ENCODE data around the gene CCNG2.

CCNG2 gene, protein sequence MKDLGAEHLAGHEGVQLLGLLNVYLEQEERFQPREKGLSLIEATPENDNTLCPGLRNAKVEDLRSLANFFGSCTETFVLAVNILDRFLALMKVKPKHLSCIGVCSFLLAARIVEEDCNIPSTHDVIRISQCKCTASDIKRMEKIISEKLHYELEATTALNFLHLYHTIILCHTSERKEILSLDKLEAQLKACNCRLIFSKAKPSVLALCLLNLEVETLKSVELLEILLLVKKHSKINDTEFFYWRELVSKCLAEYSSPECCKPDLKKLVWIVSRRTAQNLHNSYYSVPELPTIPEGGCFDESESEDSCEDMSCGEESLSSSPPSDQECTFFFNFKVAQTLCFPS

DNA sequence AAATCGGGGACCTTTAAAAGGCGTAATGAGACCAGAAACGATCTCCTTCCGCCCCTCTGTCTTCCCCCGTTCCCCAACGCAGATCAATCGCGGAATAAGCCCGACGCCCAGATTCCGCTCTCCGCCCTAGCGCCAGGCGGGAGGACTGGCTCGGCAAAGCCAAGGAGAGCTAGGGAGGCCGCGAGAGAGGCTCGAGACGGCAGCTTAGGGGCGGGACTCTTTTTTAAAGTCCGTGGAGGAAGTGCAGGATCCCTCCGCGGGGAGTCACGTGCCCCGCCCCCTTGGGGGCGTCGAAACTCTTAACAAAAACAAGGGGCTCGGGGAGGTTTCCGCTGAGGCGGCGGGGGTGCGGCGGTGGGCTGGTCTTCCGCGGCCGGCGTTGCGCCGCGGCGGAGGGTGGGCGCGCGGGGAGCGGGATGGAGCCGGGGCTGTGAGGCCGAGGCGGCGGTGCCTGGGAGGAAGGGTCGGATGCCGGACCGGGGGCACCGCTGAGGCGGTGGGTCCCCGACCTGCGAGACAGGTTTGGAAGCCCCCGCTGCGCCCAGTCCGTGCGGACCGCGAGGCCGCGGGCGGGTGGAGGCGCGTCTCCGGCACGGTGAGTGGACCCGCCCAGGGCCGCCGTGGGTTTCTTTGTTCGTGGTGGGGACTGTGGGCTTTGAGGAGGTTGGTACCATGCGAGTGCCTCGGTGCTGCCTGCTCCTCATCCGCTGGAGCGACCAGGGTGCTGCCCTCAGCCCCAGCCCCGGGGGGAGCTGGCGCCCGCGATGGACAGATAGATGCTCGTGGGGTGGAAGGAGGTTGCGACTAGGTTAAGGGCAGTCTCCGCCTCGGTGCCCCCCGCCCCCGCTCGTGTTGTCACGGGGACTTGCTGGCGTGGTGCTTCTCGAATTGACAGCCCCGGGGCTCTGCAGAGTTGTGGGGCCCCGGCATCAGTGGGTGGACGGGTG lies at the start of gene CCNG2:
TSS of gene CCNG2 (plus strand) at position 296 of the 947 bp plus-strand sequence. CDS start 1,326 bp downstream, outside the sequence.
- H3K9me3 Mint-ChIP-seq: no peaks in the 10 kb centered on the region
- peak within 1 kb of the TSS; percentile 98 for H3K27ac Mint-ChIP-seq (ENCODE audit: low read depth)
- peak within 1 kb of the TSS; percentile 100 for H3K4me3 Mint-ChIP-seq
- ATAC-seq (replicated peaks; ENCODE audit: extremely low read depth, poor library complexity, severe bottlenecking): peak; percentile 47
- H3K27me3 Mint-ChIP-seq: no peaks in the 10 kb centered on the region
- H3K36me3 Mint-ChIP-seq (ENCODE audit: insufficient read depth): peaks cover 31% of the 10 kb centered on the region
- peak in 1 of 2 donors; percentile 46 for DNase-seq (ENCODE audit: low spot score in 2 of 2)
- H3K4me1 Mint-ChIP-seq: peaks cover 11% of the 10 kb centered on the region

DNA sequence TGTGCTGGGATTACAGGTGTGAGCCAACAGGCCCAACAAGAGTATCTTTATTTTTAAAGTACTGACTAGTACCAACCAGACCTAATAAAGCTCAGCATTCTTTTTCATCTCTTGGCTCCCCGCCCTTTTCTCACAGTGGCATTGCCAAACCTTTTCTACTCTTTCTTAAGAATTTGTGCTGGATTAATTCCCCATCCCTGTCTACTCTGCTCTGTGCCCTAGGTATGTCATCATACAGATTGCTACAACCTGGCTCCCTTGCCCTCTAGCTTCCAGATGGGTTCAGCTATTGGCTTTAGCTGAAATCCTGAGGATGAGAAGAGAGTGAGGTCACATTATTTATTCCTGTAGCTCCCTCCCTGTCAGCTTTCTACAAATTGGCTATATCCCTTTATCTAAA lies 46.3 kb upstream of the CCNG2 start:
- DNase-seq (ENCODE audit: low spot score in 2 of 2) (no peak), ATAC-seq (replicated peaks; ENCODE audit: extremely low read depth, poor library complexity, severe bottlenecking) (no peak)
- no peaks in the 10 kb centered on the region for H3K9me3 Mint-ChIP-seq
- no peak overlapping the region for H3K4me3 Mint-ChIP-seq
- H3K27me3 Mint-ChIP-seq: peaks cover 45% of the 10 kb centered on the region
- H3K4me1 Mint-ChIP-seq: no peaks in the 10 kb centered on the region
- H3K36me3 Mint-ChIP-seq (ENCODE audit: insufficient read depth): no peaks in the 10 kb centered on the region
- H3K27ac Mint-ChIP-seq (ENCODE audit: low read depth): no peak overlapping the region

DNA sequence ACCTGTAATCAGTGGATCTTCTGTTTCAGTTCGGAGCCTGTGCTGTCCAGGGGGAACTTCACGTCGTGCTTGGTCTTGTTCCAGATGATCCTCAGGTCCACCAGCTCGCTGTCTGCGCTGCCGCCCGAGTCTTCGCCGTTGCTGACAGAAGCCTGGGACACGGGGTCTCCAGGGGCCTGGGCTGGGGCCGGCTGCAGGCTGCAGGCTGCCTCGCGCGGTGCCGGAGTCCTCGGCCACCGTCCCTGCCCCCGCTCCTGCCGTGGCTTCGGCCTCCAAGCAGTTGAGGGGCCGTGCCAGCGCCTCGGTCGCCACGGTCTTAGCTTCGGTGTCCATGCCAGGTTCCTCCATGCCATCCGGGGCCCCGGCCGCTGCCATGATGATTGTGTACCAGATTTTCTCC lies 43.9 kb upstream of the CCNG2 start:
- Mint-ChIP-seq H3K27ac (ENCODE audit: low read depth) (no peak overlapping the region), H3K36me3 (ENCODE audit: insufficient read depth) (no peaks in the 10 kb centered on the region), H3K4me1 (no peaks in the 10 kb centered on the region), H3K27me3 (peaks cover 26% of the 10 kb centered on the region), H3K4me3 (no peak overlapping the region), H3K9me3 (no peaks in the 10 kb centered on the region)
- no peak for ATAC-seq (replicated peaks; ENCODE audit: extremely low read depth, poor library complexity, severe bottlenecking)
- DNase-seq (ENCODE audit: low spot score in 2 of 2): no peak

DNA sequence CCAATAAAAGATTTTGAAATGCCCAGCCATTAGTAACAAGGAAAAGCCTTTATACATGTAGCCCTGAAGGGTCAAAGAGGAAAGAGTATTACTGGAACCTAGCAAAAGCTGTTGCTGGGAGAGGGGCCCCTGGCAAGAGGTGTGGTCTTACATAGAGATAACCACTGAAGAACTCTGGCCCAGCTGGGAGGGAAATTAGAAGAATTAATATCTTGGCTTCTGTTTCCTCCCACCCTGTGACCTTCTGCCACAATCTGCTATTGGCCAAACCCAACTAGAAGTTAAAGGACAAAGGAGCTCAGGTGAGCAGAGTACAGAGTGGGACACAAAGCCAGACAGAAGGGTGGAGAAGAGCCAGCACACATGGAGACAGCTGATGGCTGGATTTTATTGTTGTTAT lies 39.3 kb upstream of the CCNG2 start:
- DNase-seq (ENCODE audit: low spot score in 2 of 2) (no peak), ATAC-seq (replicated peaks; ENCODE audit: extremely low read depth, poor library complexity, severe bottlenecking) (no peak)
- no peak overlapping the region for H3K4me3 Mint-ChIP-seq
- H3K27ac Mint-ChIP-seq (ENCODE audit: low read depth): no peak overlapping the region
- no peaks in the 10 kb centered on the region for H3K36me3 Mint-ChIP-seq (ENCODE audit: insufficient read depth)
- peaks cover 42% of the 10 kb centered on the region for H3K27me3 Mint-ChIP-seq
- H3K4me1 Mint-ChIP-seq: no peaks in the 10 kb centered on the region
- no peaks in the 10 kb centered on the region for H3K9me3 Mint-ChIP-seq

DNA sequence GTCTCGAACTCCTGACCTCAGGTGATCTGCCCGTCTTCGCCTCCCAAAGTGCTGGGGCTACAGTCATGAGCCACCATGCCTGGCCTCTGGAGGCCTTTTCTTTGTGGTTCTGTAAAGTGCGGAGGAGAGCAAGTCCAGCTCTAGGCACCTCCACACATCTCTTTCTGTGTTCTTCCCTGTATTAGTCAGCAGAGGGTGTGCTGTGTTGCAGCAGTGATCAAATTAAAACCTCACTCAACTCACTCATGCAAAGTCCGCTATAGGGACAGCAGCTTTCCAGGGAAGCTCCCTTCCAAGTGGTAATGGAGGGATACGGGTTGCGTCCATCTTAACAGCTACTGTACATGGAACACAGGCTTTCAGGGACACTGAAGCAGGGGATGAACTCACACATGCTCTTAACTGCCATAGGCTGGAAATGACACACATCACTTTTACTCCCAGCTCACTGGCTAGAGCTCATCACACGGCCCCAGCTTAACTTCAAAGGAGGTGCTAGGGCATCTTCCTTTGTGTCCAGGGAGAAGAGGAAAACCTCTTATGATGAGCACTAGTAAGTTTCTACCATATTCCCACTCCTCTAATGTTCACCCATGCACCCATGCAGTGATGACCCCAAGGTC lies 36.0 kb upstream of the CCNG2 start:
- Mint-ChIP-seq H3K27ac (ENCODE audit: low read depth) (no peak overlapping the region), H3K4me1 (no peaks in the 10 kb centered on the region), H3K4me3 (no peak overlapping the region), H3K27me3 (peaks cover 55% of the 10 kb centered on the region), H3K36me3 (ENCODE audit: insufficient read depth) (no peaks in the 10 kb centered on the region), H3K9me3 (no peaks in the 10 kb centered on the region)
- no peak for DNase-seq (ENCODE audit: low spot score in 2 of 2)
- ATAC-seq (replicated peaks; ENCODE audit: extremely low read depth, poor library complexity, severe bottlenecking): no peak

DNA sequence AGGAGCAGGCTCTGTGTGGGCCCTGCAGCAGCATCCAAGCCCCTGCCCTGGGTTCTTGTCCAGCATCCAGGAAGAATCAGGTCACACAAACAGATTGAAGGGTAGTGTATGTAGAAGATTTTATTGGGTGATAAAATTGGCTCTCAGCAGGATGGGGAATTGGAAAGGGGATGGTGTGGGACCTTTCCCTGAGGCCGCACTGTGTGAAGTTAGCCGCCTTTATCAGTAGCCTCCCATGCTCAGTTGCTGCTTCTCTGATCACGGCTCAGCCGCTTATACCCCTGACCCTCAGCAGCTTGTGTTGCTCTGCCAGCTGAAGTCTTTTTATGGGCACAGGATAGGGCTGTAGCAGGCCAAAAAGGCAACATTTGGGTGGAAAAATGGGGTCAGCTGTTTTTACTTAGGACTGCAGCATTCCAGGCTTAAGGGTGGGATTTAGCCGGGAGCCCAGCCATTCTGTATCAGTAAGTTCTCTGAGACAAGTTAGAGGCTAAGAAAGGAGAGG lies 35.2 kb upstream of the CCNG2 start:
- Mint-ChIP-seq H3K27ac (ENCODE audit: low read depth) (no peak overlapping the region), H3K36me3 (ENCODE audit: insufficient read depth) (no peaks in the 10 kb centered on the region), H3K4me1 (no peaks in the 10 kb centered on the region), H3K4me3 (no peak overlapping the region), H3K9me3 (no peaks in the 10 kb centered on the region), H3K27me3 (peaks cover 55% of the 10 kb centered on the region)
- DNase-seq (ENCODE audit: low spot score in 2 of 2) (no peak), ATAC-seq (replicated peaks; ENCODE audit: extremely low read depth, poor library complexity, severe bottlenecking) (no peak)

DNA sequence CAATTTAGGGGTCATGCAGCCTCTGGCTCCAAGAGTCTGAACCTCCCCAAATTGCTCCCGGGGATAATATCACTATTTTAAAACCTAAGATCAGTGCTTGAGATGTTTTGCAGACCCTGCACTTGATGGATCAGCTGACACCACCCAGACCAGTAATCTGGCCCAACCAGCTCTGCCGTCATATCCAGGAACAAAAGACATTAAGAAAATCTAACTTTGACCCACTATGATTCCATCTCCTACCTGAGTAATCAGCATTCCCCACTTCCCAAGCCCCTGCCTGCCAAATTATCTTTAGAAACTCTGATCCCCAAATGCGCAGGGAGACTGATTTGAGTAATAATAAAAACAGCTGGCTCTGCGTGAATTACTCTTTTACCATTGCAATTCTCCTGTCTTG lies 34.4 kb upstream of the CCNG2 start:
- H3K36me3 Mint-ChIP-seq (ENCODE audit: insufficient read depth): no peaks in the 10 kb centered on the region
- peaks cover 55% of the 10 kb centered on the region for H3K27me3 Mint-ChIP-seq
- ATAC-seq (replicated peaks; ENCODE audit: extremely low read depth, poor library complexity, severe bottlenecking) (no peak), DNase-seq (ENCODE audit: low spot score in 2 of 2) (no peak)
- H3K4me1 Mint-ChIP-seq: peaks cover 4% of the 10 kb centered on the region
- H3K27ac Mint-ChIP-seq (ENCODE audit: low read depth): no peak overlapping the region
- no peak overlapping the region for H3K4me3 Mint-ChIP-seq
- no peaks in the 10 kb centered on the region for H3K9me3 Mint-ChIP-seq

DNA sequence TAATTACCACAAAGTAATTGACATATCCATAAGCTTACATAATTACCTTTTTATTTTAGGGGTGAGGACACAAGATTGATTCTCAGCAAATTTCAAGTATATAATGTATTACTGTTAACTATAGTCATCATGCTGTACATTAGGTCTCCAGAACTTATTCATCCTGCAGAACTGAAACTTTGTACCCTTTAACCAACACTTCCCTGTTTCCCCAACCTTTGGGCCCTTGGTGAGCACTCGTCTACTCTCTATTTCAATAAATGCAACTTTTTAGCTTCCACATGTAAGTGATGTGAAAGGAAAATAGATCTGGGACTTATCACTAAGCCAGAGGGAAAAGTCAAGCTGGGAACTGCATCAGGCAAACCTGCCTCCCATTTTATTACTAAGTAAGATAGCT lies 33.6 kb upstream of the CCNG2 start:
- H3K27ac Mint-ChIP-seq (ENCODE audit: low read depth): no peak overlapping the region
- H3K4me1 Mint-ChIP-seq: peaks cover 6% of the 10 kb centered on the region
- no peak overlapping the region for H3K4me3 Mint-ChIP-seq

DNA sequence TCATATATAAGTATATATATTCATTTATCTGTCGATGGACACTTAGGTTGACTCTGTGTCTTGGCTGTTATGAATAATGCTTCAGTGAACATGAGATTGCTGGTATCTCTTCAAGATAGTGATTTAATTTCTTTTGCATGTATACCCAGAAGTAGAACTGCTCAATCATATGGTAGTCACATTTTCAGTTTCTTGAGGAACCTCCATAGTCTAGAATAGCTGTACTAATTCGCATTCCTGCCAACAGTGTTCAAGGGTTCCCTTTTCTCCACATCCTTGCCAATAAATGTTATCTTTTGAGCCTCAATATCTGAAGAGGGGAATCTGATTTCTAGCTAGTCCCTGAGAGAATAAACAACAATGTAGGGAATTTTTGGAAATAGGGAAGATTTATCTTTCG lies 32.4 kb upstream of the CCNG2 start:
- Mint-ChIP-seq H3K4me3 (no peak overlapping the region), H3K9me3 (no peaks in the 10 kb centered on the region), H3K27ac (ENCODE audit: low read depth) (no peak overlapping the region), H3K27me3 (peaks cover 54% of the 10 kb centered on the region), H3K36me3 (ENCODE audit: insufficient read depth) (no peaks in the 10 kb centered on the region), H3K4me1 (peaks cover 6% of the 10 kb centered on the region)
- DNase-seq (ENCODE audit: low spot score in 2 of 2) (no peak), ATAC-seq (replicated peaks; ENCODE audit: extremely low read depth, poor library complexity, severe bottlenecking) (no peak)

More for the DNA sequence above, 33.6 kb upstream of the CCNG2 start:
- H3K27me3 Mint-ChIP-seq: peaks cover 55% of the 10 kb centered on the region
- no peaks in the 10 kb centered on the region for H3K9me3 Mint-ChIP-seq
- DNase-seq (ENCODE audit: low spot score in 2 of 2) (no peak), ATAC-seq (replicated peaks; ENCODE audit: extremely low read depth, poor library complexity, severe bottlenecking) (no peak)
- H3K36me3 Mint-ChIP-seq (ENCODE audit: insufficient read depth): no peaks in the 10 kb centered on the region

DNA sequence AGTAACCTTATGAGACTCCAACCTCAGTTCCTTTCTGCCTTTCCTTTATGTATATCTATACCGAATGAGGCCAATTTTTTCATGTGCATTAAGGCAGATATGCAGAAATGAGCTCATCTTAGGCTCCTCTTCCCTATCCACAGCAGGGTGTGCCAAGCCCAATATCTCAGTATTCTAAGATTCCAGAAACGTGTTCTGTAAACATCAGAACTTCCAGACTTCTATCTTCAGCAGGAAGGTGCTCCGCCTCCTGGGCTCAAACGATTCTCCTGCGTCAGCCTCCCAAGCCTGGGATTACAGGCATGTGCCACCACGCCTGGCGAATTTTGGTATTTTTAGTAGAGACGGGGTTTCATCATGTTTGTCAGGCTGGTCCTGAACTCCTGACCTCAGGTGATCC lies 31.0 kb upstream of the CCNG2 start:
- H3K27me3 Mint-ChIP-seq: peaks cover 54% of the 10 kb centered on the region

DNA sequence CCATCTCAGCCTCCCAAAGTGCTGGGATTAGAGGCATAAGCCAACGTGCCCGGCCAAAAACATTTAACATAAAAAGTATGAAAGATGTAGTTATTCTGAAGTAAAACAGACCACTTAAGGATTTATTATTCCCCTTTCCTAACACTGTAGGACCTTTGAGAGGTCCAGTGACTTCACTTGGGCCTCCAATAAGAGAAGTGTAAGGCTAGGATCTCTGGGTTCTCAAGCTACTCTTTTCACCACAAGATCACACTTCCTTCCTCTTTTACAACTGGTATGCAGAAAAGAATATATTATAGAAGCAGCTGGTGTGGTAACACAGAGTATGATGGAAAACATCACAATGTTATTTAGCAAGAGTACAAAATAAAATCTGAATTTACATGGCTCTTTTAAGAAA lies 30.2 kb upstream of the CCNG2 start:
- peaks cover 6% of the 10 kb centered on the region for H3K4me1 Mint-ChIP-seq
- no peak overlapping the region for H3K27ac Mint-ChIP-seq (ENCODE audit: low read depth)
- no peaks in the 10 kb centered on the region for H3K9me3 Mint-ChIP-seq
- H3K27me3 Mint-ChIP-seq: peaks cover 54% of the 10 kb centered on the region
- DNase-seq (ENCODE audit: low spot score in 2 of 2) (no peak), ATAC-seq (replicated peaks; ENCODE audit: extremely low read depth, poor library complexity, severe bottlenecking) (no peak)
- no peak overlapping the region for H3K4me3 Mint-ChIP-seq
- H3K36me3 Mint-ChIP-seq (ENCODE audit: insufficient read depth): no peaks in the 10 kb centered on the region

More for the DNA sequence above, 31.0 kb upstream of the CCNG2 start:
- Mint-ChIP-seq H3K4me3 (no peak overlapping the region), H3K27ac (ENCODE audit: low read depth) (no peak overlapping the region), H3K4me1 (peaks cover 6% of the 10 kb centered on the region), H3K36me3 (ENCODE audit: insufficient read depth) (no peaks in the 10 kb centered on the region), H3K9me3 (no peaks in the 10 kb centered on the region)
- DNase-seq (ENCODE audit: low spot score in 2 of 2) (no peak), ATAC-seq (replicated peaks; ENCODE audit: extremely low read depth, poor library complexity, severe bottlenecking) (no peak)

DNA sequence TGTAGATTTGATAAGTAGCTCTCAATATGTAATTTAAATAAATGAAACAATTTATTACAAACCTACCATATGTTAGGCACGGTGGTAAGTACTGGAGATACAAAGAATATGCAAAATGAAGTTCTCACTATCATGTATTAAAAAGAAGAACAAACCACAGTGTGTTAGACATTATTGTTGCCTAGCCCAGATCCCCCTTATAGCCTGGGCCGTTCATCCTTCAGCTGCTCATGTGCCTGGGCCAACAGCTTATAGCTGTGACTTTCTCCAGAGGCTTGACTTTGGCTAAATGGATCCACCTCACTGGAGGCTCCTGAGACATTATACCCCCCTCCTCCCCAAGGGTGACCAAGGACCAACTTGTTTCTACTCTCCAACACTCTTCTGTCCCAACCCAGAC lies 29.8 kb upstream of the CCNG2 start:
- no peak overlapping the region for H3K4me3 Mint-ChIP-seq
- H3K36me3 Mint-ChIP-seq (ENCODE audit: insufficient read depth): no peaks in the 10 kb centered on the region
- DNase-seq (ENCODE audit: low spot score in 2 of 2): no peak
- ATAC-seq (replicated peaks; ENCODE audit: extremely low read depth, poor library complexity, severe bottlenecking): no peak
- H3K27ac Mint-ChIP-seq (ENCODE audit: low read depth): no peak overlapping the region
- H3K9me3 Mint-ChIP-seq: no peaks in the 10 kb centered on the region
- H3K4me1 Mint-ChIP-seq: peaks cover 6% of the 10 kb centered on the region
- peaks cover 54% of the 10 kb centered on the region for H3K27me3 Mint-ChIP-seq

All from central memory CD8-positive, alpha-beta T cell (primary cell).